H1 (cell line): ENCODE results near the gene C19orf85. TPM values are rescaled to one million over a fixed set of nuclear protein-coding genes. Genes with fewer than 3 reads are reported as not detected.

Experiments
- CTCF ChIA-PET: fragments of 300-600 bp; sonication (Branson Sonifier 250); formaldehyde crosslinking; loops from one replicate; lab custom pipeline; 2021; ENCODE audit not compliant: partially characterized antibody; lab: Charles Lee
- POLR2A ChIA-PET: fragments of 300-600 bp; sonication (Branson Sonifier 250); formaldehyde crosslinking; loops from one replicate; lab custom pipeline; 2021; ENCODE audit warnings: inconsistent platforms; ENCODE audit not compliant: partially characterized antibody; lab: Charles Lee
- DNase-seq, 2 experiments: peaks; one replicate each; pipeline versions ENCODE4 v3.0.0 to v3.0.0-alpha.2; 2010 to 2022; ENCODE audit warnings: low spot score in 2 of 2, low read depth in 1 of 2, mixed read lengths in 1 of 2
- FAIRE-seq: peaks from 2 replicates; lab custom pipeline; 2011; peaks lifted over from hg19 to GRCh38; lab: Jason Lieb, UNC
- H2AFZ ChIP-seq: 2 replicates; pipeline ENCODE4 v1.8.1; 2012; ENCODE audit warnings: low read length, inconsistent platforms
- H2AK5ac ChIP-seq: 2 replicates; pipeline ENCODE4 v1.6.1; 2013; ENCODE audit warnings: low read depth, low read length
- H2BK120ac ChIP-seq: replicated peaks from 2 replicates; pipeline ENCODE3; 2013; ENCODE audit warnings: low read depth, low read length, inconsistent platforms
- H2BK12ac ChIP-seq: 2 replicates; pipeline ENCODE4 v1.6.1; 2013; ENCODE audit warnings: low read depth, low read length
- H2BK15ac ChIP-seq: 2 replicates; pipeline ENCODE4 v1.6.1; 2013; ENCODE audit warnings: low read length
- H2BK20ac ChIP-seq: 2 replicates; pipeline ENCODE4 v1.6.1; 2013; ENCODE audit warnings: low read length
- H2BK5ac ChIP-seq: 2 replicates; pipeline ENCODE4 v1.6.1; 2013; ENCODE audit warnings: low read depth, low read length
- H3K14ac ChIP-seq: 2 replicates; pipeline ENCODE4 v1.6.1; 2013; ENCODE audit warnings: inconsistent platforms; ENCODE audit not compliant: insufficient read length
- H3K18ac ChIP-seq: 2 replicates; pipeline ENCODE4 v1.6.1; 2013; ENCODE audit warnings: low read length; ENCODE audit errors: extremely low read depth
- H3K23ac ChIP-seq: 2 replicates; pipeline ENCODE4 v1.6.1; 2013; ENCODE audit warnings: inconsistent platforms; ENCODE audit not compliant: insufficient read length
- H3K23me2 ChIP-seq: 2 replicates; pipeline ENCODE4 v1.6.1; 2013; ENCODE audit warnings: low read depth, low read length
- H3K27ac ChIP-seq: 2 replicates; pipeline ENCODE4 v1.6.1; 2011; ENCODE audit warnings: low read depth, low read length, inconsistent platforms
- H3K27me3 ChIP-seq, 4 experiments: replicated peaks in 1 of 4; 1 replicate in 1 of 4; 2 replicates in 3 of 4; pipeline versions ENCODE4 v1.6.1 to v1.8.1; 2011 to 2013; ENCODE audit warnings: low read length in 3 of 4, mild to moderate bottlenecking in 3 of 4, inconsistent platforms in 2 of 4, mixed read lengths in 2 of 4, moderate library complexity in 1 of 4; ENCODE audit not compliant: control insufficient read depth in 3 of 4, insufficient read depth in 3 of 4; ENCODE audit errors: extremely low read depth in 1 of 4
- H3K36me3 ChIP-seq, 4 experiments: 2 replicates each; pipeline versions ENCODE4 v1.6.1 to v1.8.1; 2011 to 2013; ENCODE audit warnings: mild to moderate bottlenecking in 4 of 4, low read length in 3 of 4, moderate library complexity in 2 of 4, control low read depth in 1 of 4, inconsistent platforms in 1 of 4; ENCODE audit not compliant: insufficient read depth in 4 of 4, control insufficient read depth in 2 of 4
- H3K4ac ChIP-seq: replicated peaks from 2 replicates; pipeline ENCODE3; 2013; ENCODE audit warnings: low read length, low read depth, mixed read lengths, inconsistent platforms; ENCODE audit not compliant: insufficient read length
- H3K4me1 ChIP-seq, 4 experiments: replicated peaks in 1 of 4; 1 replicate in 1 of 4; 2 replicates in 3 of 4; pipeline versions ENCODE4 v1.6.1 to v1.8.1; 2011 to 2013; ENCODE audit warnings: low read length in 3 of 4, inconsistent platforms in 2 of 4, mixed read lengths in 1 of 4; ENCODE audit not compliant: insufficient read depth in 4 of 4, control insufficient read depth in 3 of 4
- H3K4me2 ChIP-seq, 2 experiments: 2 replicates each; pipeline versions ENCODE4 v1.6.1 to v1.8.1; 2011 to 2013; ENCODE audit warnings: low read depth in 2 of 2, low read length in 2 of 2, control low read depth in 1 of 2, inconsistent platforms in 1 of 2, mild to moderate bottlenecking in 1 of 2; ENCODE audit not compliant: insufficient read depth in 1 of 2
- H3K4me3 ChIP-seq, 4 experiments: fragments of 200-600, 300-600 bp in 1 of 4; sonication (generic), shearing (Covaris generic), sonication (Bioruptor Twin) in 1 of 4; 2 replicates each; pipeline versions ENCODE4 v1.5.1 to v1.8.1; 2011 to 2016; ENCODE audit warnings: low read length in 4 of 4, low read depth in 3 of 4, control low read depth in 2 of 4, inconsistent platforms in 2 of 4, mild to moderate bottlenecking in 2 of 4, mixed read lengths in 1 of 4, moderate library complexity in 1 of 4; ENCODE audit not compliant: insufficient read depth in 2 of 4; ENCODE audit errors: extremely low read depth in 1 of 4
- H3K56ac ChIP-seq: replicated peaks from 2 replicates; pipeline ENCODE3; 2013; ENCODE audit warnings: low read depth, mild to moderate bottlenecking, mixed read lengths, low read length, inconsistent platforms; ENCODE audit not compliant: insufficient read length
- H3K79me1 ChIP-seq: 2 replicates; pipeline ENCODE4 v1.6.1; 2013; ENCODE audit warnings: low read depth, low read length, control low read depth
- H3K79me2 ChIP-seq, 2 experiments: 2 replicates each; pipeline versions ENCODE4 v1.6.1 to v1.8.1; 2012 to 2013; ENCODE audit warnings: low read length in 2 of 2, mild to moderate bottlenecking in 2 of 2, inconsistent platforms in 1 of 2; ENCODE audit not compliant: insufficient read depth in 2 of 2, control insufficient read depth in 1 of 2
- H3K9ac ChIP-seq, 4 experiments: replicated peaks in 1 of 4; 1 replicate in 1 of 4; 2 replicates in 3 of 4; pipeline versions ENCODE4 v1.6.1 to v1.8.1; 2011 to 2013; ENCODE audit warnings: low read depth in 3 of 4, low read length in 3 of 4, control low read depth in 2 of 4, mild to moderate bottlenecking in 2 of 4, moderate library complexity in 2 of 4, inconsistent platforms in 1 of 4; ENCODE audit errors: extremely low read depth in 1 of 4
- H3K9me3 ChIP-seq, 2 experiments: 2 replicates each; pipeline versions ENCODE4 v1.6.1 to v1.8.1; 2012 to 2013; ENCODE audit warnings: mild to moderate bottlenecking in 2 of 2, moderate library complexity in 2 of 2, control low read depth in 1 of 2, inconsistent platforms in 1 of 2, low read depth in 1 of 2, low read length in 1 of 2, mixed read lengths in 1 of 2; ENCODE audit not compliant: insufficient read depth in 2 of 2
- H4K20me1 ChIP-seq, 2 experiments: replicated peaks in 1 of 2; 2 replicates each; pipeline versions ENCODE3 to v1.8.1; 2011 to 2013; ENCODE audit warnings: inconsistent platforms in 2 of 2, low read length in 2 of 2, mild to moderate bottlenecking in 1 of 2; ENCODE audit not compliant: insufficient read depth in 2 of 2, control insufficient read depth in 1 of 2
- H4K5ac ChIP-seq: 2 replicates; pipeline ENCODE4 v1.6.1; 2013; ENCODE audit warnings: low read length, low read depth, mixed read lengths, inconsistent platforms; ENCODE audit not compliant: insufficient read length
- H4K8ac ChIP-seq: 2 replicates; pipeline ENCODE4 v1.8.0; 2013; ENCODE audit warnings: mild to moderate bottlenecking, moderate library complexity, low read length, inconsistent platforms; ENCODE audit not compliant: insufficient read depth; ENCODE audit errors: extremely low read depth
- H4K91ac ChIP-seq: replicated peaks from 2 replicates; pipeline ENCODE3; 2013; ENCODE audit warnings: low read length, mixed read lengths, inconsistent platforms; ENCODE audit not compliant: insufficient read length
- BRCA1 ChIP-seq: IDR thresholded peaks from 2 replicates; pipeline ENCODE4 v1.6.1; 2012; ENCODE audit warnings: low read depth, low read length, improper control_type of control experiment
- CHD2 ChIP-seq: IDR thresholded peaks from 2 replicates; pipeline ENCODE4 v1.6.1; 2012; ENCODE audit warnings: low read length, improper control_type of control experiment
- EP300 ChIP-seq, 2 experiments: IDR thresholded peaks; 1 replicate in 1 of 2; 2 replicates in 1 of 2; pipeline ENCODE4 v1.6.1; 2011 to 2012; ENCODE audit warnings: low read depth in 2 of 2, low read length in 2 of 2, mild to moderate bottlenecking in 2 of 2, borderline replicate concordance in 1 of 2, inconsistent platforms in 1 of 2, moderate library complexity in 1 of 2
- GABPA ChIP-seq: IDR thresholded peaks from 2 replicates; pipeline ENCODE4 v1.6.1; 2011; ENCODE audit warnings: mild to moderate bottlenecking, low read length, moderate library complexity, borderline replicate concordance; ENCODE audit not compliant: insufficient read depth
- GTF2F1 ChIP-seq: IDR thresholded peaks from 2 replicates; pipeline ENCODE4 v1.6.1; 2012; ENCODE audit warnings: low read depth, low read length, improper control_type of control experiment, borderline replicate concordance
- HDAC6 ChIP-seq: IDR thresholded peaks from one replicate; pipeline ENCODE4 v1.7.1; 2012; ENCODE audit warnings: low read depth, mild to moderate bottlenecking, inconsistent platforms, low read length, moderate library complexity
- JUN ChIP-seq: IDR thresholded peaks from 2 replicates; pipeline ENCODE4 v1.6.1; 2011; ENCODE audit warnings: low read depth, mild to moderate bottlenecking, improper control_type of control experiment, low read length
- KDM1A ChIP-seq: fragments of 200-600, 300-600 bp; sonication (generic); IDR thresholded peaks from 2 replicates; pipeline ENCODE4 v1.7.1; 2016; ENCODE audit warnings: mild to moderate bottlenecking, low read length, borderline replicate concordance
- MAFK ChIP-seq: IDR thresholded peaks from 2 replicates; pipeline ENCODE4 v1.6.1; 2012; ENCODE audit warnings: low read depth, mild to moderate bottlenecking, improper control_type of control experiment, low read length
- POU5F1 ChIP-seq: IDR thresholded peaks from 2 replicates; pipeline ENCODE4 v1.6.1; 2011; ENCODE audit warnings: low read depth, mild to moderate bottlenecking, low read length, moderate library complexity
- RNF2 ChIP-seq: fragments of 200-900, 300-1000 bp; sonication (generic); IDR thresholded peaks from 2 replicates; pipeline ENCODE4 v1.7.1; 2016; ENCODE audit warnings: borderline replicate concordance, low read depth, mild to moderate bottlenecking, antibody characterized with exemption, low read length; ENCODE audit not compliant: poor library complexity, severe bottlenecking; ENCODE audit errors: missing control alignments
- SIN3A ChIP-seq, 2 experiments: IDR thresholded peaks in 1 of 2; conservative IDR thresholded peaks in 1 of 2; 2 replicates each; pipeline ENCODE4 v1.6.1; 2011 to 2012; ENCODE audit warnings: low read length in 2 of 2, improper control_type of control experiment in 1 of 2, low read depth in 1 of 2, mild to moderate bottlenecking in 1 of 2
- TEAD4 ChIP-seq: IDR thresholded peaks from 2 replicates; pipeline ENCODE4 v1.6.1; 2012; ENCODE audit warnings: low read depth, low read length, inconsistent platforms, mixed read lengths
- WGBS, 2 experiments: shearing (Covaris generic) in 1 of 2; methylation state at CpG; one replicate each; pipeline versions ENCODE4 v1.1.6 to v1.1.7; 2013 to 2015; ENCODE audit warnings: low lambda C conversion rate in 2 of 2, mixed read lengths in 2 of 2, inconsistent platforms in 1 of 2, low coverage in 1 of 2, missing lambda C conversion rate in 1 of 2; ENCODE audit not compliant: insufficient replicate concordance in 2 of 2, insufficient coverage in 1 of 2, insufficient read length in 1 of 2; ENCODE audit errors: extremely low coverage in 1 of 2, missing lambda C conversion rate in 1 of 2; 5-methylcytosine and 5-hydroxymethylcytosine counted together
- polyA plus RNA-seq, 7 experiments: library from polyadenylated mRNA; depleted of rRNA in 3 of 7; stranded (reverse) in 5 of 7; unstranded in 2 of 7; fragments of >200 nt in 5 of 7; fragments of 200-250 nt in 2 of 7; gene quantifications; 1 replicate in 5 of 7; 2 replicates in 1 of 7; 4 replicates in 1 of 7; pipeline versions ENCODE4 v1.2.1 to v1.2.3, GENCODE V29; 2011 to 2013; ENCODE audit warnings: missing spikeins in 2 of 7, mixed read lengths in 2 of 7
- total RNA-seq: library from RNA; stranded (reverse); fragmentation: NEBNext Ultra II Directional; extraction: Animal tissue kit (Norgen Biotek cat#: 25700); gene quantifications from 2 replicates; pipeline ENCODE4 v1.2.1, GENCODE V29; 2021

C19orf85 gene
- total and polyA plus RNA-seq, 2 of the 8 experiments (the other 6 are each of a cell fraction or from before 2014, with no cell fraction given): 2.2 to 3.2 TPM

- Histone ChIP-seq H3K4me2 (peak overlapping the region; percentile 74 to 92), H2BK5ac (no peak overlapping the region), H2BK12ac (no peak overlapping the region), H3K56ac (no peak overlapping the region), H4K91ac (no peak overlapping the region), H3K4me1 (peaks cover 6 to 21% (median 9%) of the 10 kb centered on the region in 4 experiments), H2AK5ac (no peak overlapping the region), H3K79me1 (no peaks in the 10 kb centered on the region), H3K9me3 (no peaks in the 10 kb centered on the region), H3K9ac (no peak overlapping the region), H2AFZ (no peak overlapping the region), H2BK20ac (no peak overlapping the region), H2BK120ac (no peak overlapping the region), H3K27ac (no peak overlapping the region), H3K36me3 (no peaks in the 10 kb centered on the region), H3K23me2 (peaks cover 14% of the 10 kb centered on the region; the same call in 1 of the 2 replicates), H3K14ac (no peak overlapping the region), H4K5ac (no peak overlapping the region), H3K4me3 (peak overlapping the region; percentile 11 to 65 (median 42); a peak in 7 of 8 replicates), H3K23ac (no peak overlapping the region), H3K18ac (no peak overlapping the region), H3K4ac (no peak overlapping the region), H4K8ac (peak overlapping the region; percentile 45; the same call in 1 of the 2 replicates), H2BK15ac (no peak overlapping the region; the same call in 1 of the 2 replicates), H4K20me1 (peaks cover 6 to 14% of the 10 kb centered on the region in 2 experiments), H3K79me2 (no peaks in the 10 kb centered on the region), H3K27me3 (peaks cover 39 to 79% (median 69%) of the 10 kb centered on the region in 4 experiments)
- ChIA-PET POLR2A (interaction anchor here (0.8 to 4.4 kb wide), 8 partner anchors 11 to 71 kb away, joined by 3 to 21 read pairs (median 4); partner anchors contain the start of genes NAT14, TMEM238 and UBE2S), CTCF (interaction anchor here (1.0 to 1.6 kb wide), 3 partner anchors 13 to 283 kb away, joined by 3 to 8 read pairs (median 3); no protein-coding TSS in a partner anchor)
- peak in 1 of 2 experiments; percentile 60 for DNase-seq
- no peak for FAIRE-seq
- WGBS, 2 experiments: 12% methylated on average over 21 of the region's 21 CpGs; no CpG with 5 or more reads in 1 of the 2 experiments
- TF ChIP-seq JUN: no peak
- no peak for TF ChIP-seq HDAC6
- no peak for TF ChIP-seq GABPA
- no peak for TF ChIP-seq GTF2F1
- TF ChIP-seq KDM1A: no peak
- TF ChIP-seq RNF2: peak; percentile 79
- no peak for TF ChIP-seq POU5F1
- TF ChIP-seq EP300 (IDR thresholded peaks at IDR 0.05; ENCODE audit: borderline replicate concordance in 1 of 2, low read depth in 2 of 2, low read length in 2 of 2): no peak
- TF ChIP-seq MAFK: no peak
- TF ChIP-seq TEAD4: no peak
- TF ChIP-seq BRCA1: no peak
- TF ChIP-seq SIN3A (conservative IDR thresholded peaks at IDR 0.05 in 1 of 2, IDR thresholded peaks at IDR 0.05 in 1 of 2; ENCODE audit: low read depth in 1 of 2, low read length in 2 of 2): 0 out of 4 replicates have a peak, but pooled peaks of 1 of the 2 experiments have one; percentile 3
- TF ChIP-seq CHD2: no peak
These were observed 23.2 kb downstream of the C19orf85 start for GRCh38 chr19:55441319-55441691.
